WTC11 (cell line): ENCODE data around the gene IRS1. TPM values are rescaled to one million over a fixed set of nuclear protein-coding genes. Genes with fewer than 3 reads are reported as not detected.

ENCODE experiments used
- ATAC-seq: fragments of 200-7000 bp; cut with Tn5 transposase; 2 replicates; pipeline ENCODE4 v1.10.0; 2021; ENCODE audit warnings: mild to moderate bottlenecking, moderate library complexity
- CTCF ChIA-PET: fragments of 300-600 bp; sonication (Branson Sonifier 250); formaldehyde crosslinking; loops from one replicate; lab custom pipeline; 2021; ENCODE audit warnings: antibody characterized with exemption; lab: Charles Lee
- POLR2A ChIA-PET: fragments of 350-600 bp; sonication (Branson Sonifier 250); formaldehyde crosslinking; loops from one replicate; lab custom pipeline; 2021; ENCODE audit warnings: antibody characterized with exemption; lab: Charles Lee
- DNase-seq: peaks from one replicate; pipeline ENCODE4 v3.0.0; 2021; ENCODE audit warnings: low spot score
- H3K27ac Mint-ChIP-seq: 2 replicates; pipeline ENCODE4 v1.8.0; 2021; ENCODE audit warnings: mixed read lengths
- H3K27me3 Mint-ChIP-seq: 2 replicates; pipeline ENCODE4 v1.8.0; 2021; ENCODE audit warnings: low read depth, mild to moderate bottlenecking, moderate library complexity, mixed read lengths
- H3K36me3 Mint-ChIP-seq: 2 replicates; pipeline ENCODE4 v1.8.0; 2021; ENCODE audit warnings: mixed read lengths
- H3K4me1 Mint-ChIP-seq: 2 replicates; pipeline ENCODE4 v1.8.0; 2022; ENCODE audit warnings: mixed read lengths
- H3K4me3 Mint-ChIP-seq: 2 replicates; pipeline ENCODE4 v1.8.0; 2021; ENCODE audit warnings: mild to moderate bottlenecking, moderate library complexity, mixed read lengths
- H3K9me3 Mint-ChIP-seq: 2 replicates; pipeline ENCODE4 v1.8.0; 2021; ENCODE audit warnings: mixed read lengths
- CREM ChIP-seq: sonication (generic); formaldehyde crosslinking; IDR thresholded peaks from 2 replicates; pipeline ENCODE4 v1.8.1; 2022; ENCODE audit warnings: mild to moderate bottlenecking, missing genetic modification reagents, moderate library complexity
- FOXK1 ChIP-seq: sonication (generic); formaldehyde crosslinking; IDR thresholded peaks from 2 replicates; pipeline ENCODE4 v1.8.0; 2022; ENCODE audit warnings: mild to moderate bottlenecking, moderate library complexity, missing genetic modification reagents
- FOXP1 ChIP-seq: sonication (generic); formaldehyde crosslinking; IDR thresholded peaks from 2 replicates; pipeline ENCODE4 v1.8.0; 2022; ENCODE audit warnings: missing genetic modification reagents, mild to moderate bottlenecking, moderate library complexity, borderline replicate concordance
- GRHL2 ChIP-seq: fragments of 250-450 bp; sonication (Bioruptor Pico); IDR thresholded peaks from 2 replicates; pipeline ENCODE4 v1.8.0; 2022; ENCODE audit warnings: mild to moderate bottlenecking, moderate library complexity; ENCODE audit not compliant: insufficient replicate concordance, severe bottlenecking
- HMGA2 ChIP-seq: fragments of 250-450 bp; sonication (Bioruptor Pico); IDR thresholded peaks from 2 replicates; pipeline ENCODE4 v1.4.0; 2021; ENCODE audit warnings: mild to moderate bottlenecking, moderate library complexity
- IRF2 ChIP-seq: sonication (generic); formaldehyde crosslinking; IDR thresholded peaks from 2 replicates; pipeline ENCODE4 v1.8.0; 2022; ENCODE audit warnings: low read depth, missing genetic modification reagents, borderline replicate concordance
- JAZF1 ChIP-seq: fragments of 250-450 bp; sonication (Bioruptor Pico); IDR thresholded peaks from 2 replicates; pipeline ENCODE4 v1.9.0; 2021; ENCODE audit warnings: moderate library complexity, mild to moderate bottlenecking, inconsistent platforms
- KAT7 ChIP-seq: sonication (generic); formaldehyde crosslinking; IDR thresholded peaks from 2 replicates; pipeline ENCODE4 v1.8.1; 2023; ENCODE audit warnings: missing genetic modification reagents, mild to moderate bottlenecking, borderline replicate concordance
- NFATC4 ChIP-seq: fragments of 250-450 bp; sonication (Bioruptor Pico); IDR thresholded peaks from 2 replicates; pipeline ENCODE4 v1.9.0; 2021; ENCODE audit warnings: mild to moderate bottlenecking
- NFE2L1 ChIP-seq: sonication (generic); formaldehyde crosslinking; IDR thresholded peaks from 2 replicates; pipeline ENCODE4 v1.8.1; 2023; ENCODE audit warnings: missing genetic modification reagents
- SMAD4 ChIP-seq: sonication (generic); formaldehyde crosslinking; IDR thresholded peaks from 2 replicates; pipeline ENCODE4 v1.8.0; 2022; ENCODE audit warnings: mild to moderate bottlenecking, missing genetic modification reagents
- TCF7 ChIP-seq: sonication (generic); formaldehyde crosslinking; IDR thresholded peaks from 2 replicates; pipeline ENCODE4 v1.8.0; 2022; ENCODE audit warnings: mild to moderate bottlenecking, low read depth, missing genetic modification reagents, moderate library complexity
- TEAD1 ChIP-seq: sonication (generic); formaldehyde crosslinking; IDR thresholded peaks from 2 replicates; pipeline ENCODE4 v1.8.0; 2022; ENCODE audit warnings: mild to moderate bottlenecking, missing genetic modification reagents
- ZNF121 ChIP-seq: sonication (generic); formaldehyde crosslinking; IDR thresholded peaks from 2 replicates; pipeline ENCODE4 v1.8.0; 2023; ENCODE audit warnings: missing genetic modification reagents
- ZNF138 ChIP-seq: sonication (generic); formaldehyde crosslinking; conservative IDR thresholded peaks from 2 replicates; pipeline ENCODE4 v1.8.1; 2022; ENCODE audit warnings: mild to moderate bottlenecking, moderate library complexity, missing genetic modification reagents
- ZNF219 ChIP-seq: sonication (generic); formaldehyde crosslinking; IDR thresholded peaks from 2 replicates; pipeline ENCODE4 v1.8.0; 2023; ENCODE audit warnings: missing genetic modification reagents, mild to moderate bottlenecking, borderline replicate concordance
- ZNF671 ChIP-seq: fragments of 250-450 bp; sonication (Bioruptor Pico); IDR thresholded peaks from 2 replicates; pipeline ENCODE4 v1.8.0; 2021; ENCODE audit warnings: mild to moderate bottlenecking
- total RNA-seq: library from RNA; stranded (reverse); gene quantifications from 3 replicates; pipeline ENCODE4 v1.2.3, GENCODE V29; 2021
- TF ChIP-seq, protein P1 (sequence below): sonication (generic); formaldehyde crosslinking; IDR thresholded peaks from 2 replicates; pipeline ENCODE4 v1.8.1; 2023; ENCODE audit warnings: mild to moderate bottlenecking, missing genetic modification reagents, moderate library complexity
- TF ChIP-seq, protein P2 (sequence below): fragments of 250-450 bp; sonication (Bioruptor Pico); IDR thresholded peaks from 2 replicates; pipeline ENCODE4 v1.9.0; 2021; ENCODE audit warnings: moderate library complexity, mild to moderate bottlenecking, inconsistent platforms, borderline replicate concordance
- TF ChIP-seq, protein P3 (sequence below): sonication (generic); formaldehyde crosslinking; IDR thresholded peaks from 2 replicates; pipeline ENCODE4 v1.8.1; 2022; ENCODE audit warnings: low read depth, missing genetic modification reagents, borderline replicate concordance
- TF ChIP-seq, protein P4 (sequence below): sonication (generic); formaldehyde crosslinking; IDR thresholded peaks from 2 replicates; pipeline ENCODE4 v1.8.1; 2023; ENCODE audit warnings: mild to moderate bottlenecking, missing genetic modification reagents
- TF ChIP-seq, protein P5 (sequence below): sonication (generic); formaldehyde crosslinking; IDR thresholded peaks from 2 replicates; pipeline ENCODE4 v1.8.0; 2022; ENCODE audit warnings: mild to moderate bottlenecking, missing genetic modification reagents
- TF ChIP-seq, protein P6 (sequence below): sonication (generic); formaldehyde crosslinking; IDR thresholded peaks from 2 replicates; pipeline ENCODE4 v1.8.1; 2023; ENCODE audit warnings: mild to moderate bottlenecking, missing genetic modification reagents, moderate library complexity
- TF ChIP-seq, protein P7 (sequence below): sonication (generic); formaldehyde crosslinking; IDR thresholded peaks from 2 replicates; pipeline ENCODE4 v1.8.1; 2022; ENCODE audit warnings: missing genetic modification reagents, borderline replicate concordance
- TF ChIP-seq, protein P8 (sequence below): sonication (generic); formaldehyde crosslinking; IDR thresholded peaks from 2 replicates; pipeline ENCODE4 v1.8.1; 2023; ENCODE audit warnings: mild to moderate bottlenecking, missing genetic modification reagents, borderline replicate concordance

Gene IRS1
- total RNA-seq, 1 experiment from 2014 or later = 22.9 TPM

DNA sequence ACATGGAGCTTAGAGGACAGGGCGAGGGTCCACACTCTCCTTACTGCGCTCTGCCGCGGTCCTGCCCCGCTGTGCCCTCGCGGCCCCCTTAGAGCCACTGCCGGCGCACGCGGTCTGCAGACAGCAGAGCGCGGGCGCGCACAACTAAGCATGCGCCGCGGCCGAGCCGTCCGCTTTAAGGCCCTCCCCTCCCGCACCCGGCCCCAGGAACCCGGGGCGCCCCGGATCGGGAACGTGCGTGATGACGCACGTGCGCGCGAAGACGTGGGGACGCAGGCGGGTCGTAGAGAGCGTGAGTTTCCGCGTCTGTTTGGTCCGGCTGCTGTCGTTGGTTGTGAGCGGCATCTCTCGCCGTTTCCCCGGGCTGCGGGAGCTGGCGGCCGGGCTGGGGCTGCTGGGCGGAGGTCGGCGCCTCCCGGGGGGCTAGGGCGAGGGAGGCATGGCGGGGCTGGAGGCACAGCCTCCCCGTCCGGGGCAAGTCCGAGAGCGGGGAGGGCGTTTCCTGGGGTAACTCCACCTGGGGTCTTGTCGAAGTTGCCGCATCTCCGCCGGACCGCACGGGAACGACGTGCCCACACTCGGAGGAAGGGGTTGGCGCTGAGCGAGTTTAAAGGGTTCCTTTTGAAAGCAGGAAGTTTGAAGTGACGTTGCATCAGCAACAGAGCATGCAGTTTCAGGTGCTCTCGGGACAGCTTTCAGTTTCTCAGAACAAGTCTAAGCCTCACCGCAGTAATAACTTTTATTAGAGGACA lies 36.4 kb upstream of the IRS1 start, which contains the start of gene RHBDD1:
RHBDD1 (plus strand) TSS at position 259 of the 752 bp plus-strand sequence. CDS start 28,640 bp downstream, outside the sequence.
- Mint-ChIP-seq H3K27me3 (peaks cover 11% of the 10 kb centered on the region), H3K36me3 (peaks cover 3% of the 10 kb centered on the region), H3K4me3 (peak within 1 kb of the TSS; percentile 76), H3K9me3 (no peaks in the 10 kb centered on the region), H3K27ac (peak within 1 kb of the TSS; percentile 89), H3K4me1 (peaks cover 13% of the 10 kb centered on the region)
- CTCF ChIA-PET = interaction anchor here (0.5 to 2.7 kb wide), 4 partner anchors 33 to 1168 kb away, joined by 3 to 9 read pairs (median 4); no protein-coding TSS in a partner anchor
- ATAC-seq (peak; percentile 89), DNase-seq (peak; percentile 85)
- POLR2A ChIA-PET = interaction anchor here (1.3 to 2.3 kb wide), 2 partner anchors 37 to 188 kb away, joined by 3 to 11 read pairs; partner anchors contain the start of gene IRS1
- TF ChIP-seq, protein P1, sequence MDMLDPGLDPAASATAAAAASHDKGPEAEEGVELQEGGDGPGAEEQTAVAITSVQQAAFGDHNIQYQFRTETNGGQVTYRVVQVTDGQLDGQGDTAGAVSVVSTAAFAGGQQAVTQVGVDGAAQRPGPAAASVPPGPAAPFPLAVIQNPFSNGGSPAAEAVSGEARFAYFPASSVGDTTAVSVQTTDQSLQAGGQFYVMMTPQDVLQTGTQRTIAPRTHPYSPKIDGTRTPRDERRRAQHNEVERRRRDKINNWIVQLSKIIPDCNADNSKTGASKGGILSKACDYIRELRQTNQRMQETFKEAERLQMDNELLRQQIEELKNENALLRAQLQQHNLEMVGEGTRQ (CRISPR knock-in tag) = peak; percentile 62
- TF ChIP-seq, protein P2, sequence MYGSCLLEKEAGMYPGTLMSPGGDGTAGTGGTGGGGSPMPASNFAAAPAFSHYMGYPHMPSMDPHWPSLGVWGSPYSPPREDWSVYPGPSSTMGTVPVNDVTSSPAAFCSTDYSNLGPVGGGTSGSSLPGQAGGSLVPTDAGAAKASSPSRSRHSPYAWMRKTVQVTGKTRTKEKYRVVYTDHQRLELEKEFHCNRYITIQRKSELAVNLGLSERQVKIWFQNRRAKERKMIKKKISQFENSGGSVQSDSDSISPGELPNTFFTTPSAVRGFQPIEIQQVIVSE = no peak
- TF ChIP-seq, protein P3, sequence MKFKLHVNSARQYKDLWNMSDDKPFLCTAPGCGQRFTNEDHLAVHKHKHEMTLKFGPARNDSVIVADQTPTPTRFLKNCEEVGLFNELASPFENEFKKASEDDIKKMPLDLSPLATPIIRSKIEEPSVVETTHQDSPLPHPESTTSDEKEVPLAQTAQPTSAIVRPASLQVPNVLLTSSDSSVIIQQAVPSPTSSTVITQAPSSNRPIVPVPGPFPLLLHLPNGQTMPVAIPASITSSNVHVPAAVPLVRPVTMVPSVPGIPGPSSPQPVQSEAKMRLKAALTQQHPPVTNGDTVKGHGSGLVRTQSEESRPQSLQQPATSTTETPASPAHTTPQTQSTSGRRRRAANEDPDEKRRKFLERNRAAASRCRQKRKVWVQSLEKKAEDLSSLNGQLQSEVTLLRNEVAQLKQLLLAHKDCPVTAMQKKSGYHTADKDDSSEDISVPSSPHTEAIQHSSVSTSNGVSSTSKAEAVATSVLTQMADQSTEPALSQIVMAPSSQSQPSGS (CRISPR knock-in tag) = peak; percentile 87
- TF ChIP-seq, protein P4, sequence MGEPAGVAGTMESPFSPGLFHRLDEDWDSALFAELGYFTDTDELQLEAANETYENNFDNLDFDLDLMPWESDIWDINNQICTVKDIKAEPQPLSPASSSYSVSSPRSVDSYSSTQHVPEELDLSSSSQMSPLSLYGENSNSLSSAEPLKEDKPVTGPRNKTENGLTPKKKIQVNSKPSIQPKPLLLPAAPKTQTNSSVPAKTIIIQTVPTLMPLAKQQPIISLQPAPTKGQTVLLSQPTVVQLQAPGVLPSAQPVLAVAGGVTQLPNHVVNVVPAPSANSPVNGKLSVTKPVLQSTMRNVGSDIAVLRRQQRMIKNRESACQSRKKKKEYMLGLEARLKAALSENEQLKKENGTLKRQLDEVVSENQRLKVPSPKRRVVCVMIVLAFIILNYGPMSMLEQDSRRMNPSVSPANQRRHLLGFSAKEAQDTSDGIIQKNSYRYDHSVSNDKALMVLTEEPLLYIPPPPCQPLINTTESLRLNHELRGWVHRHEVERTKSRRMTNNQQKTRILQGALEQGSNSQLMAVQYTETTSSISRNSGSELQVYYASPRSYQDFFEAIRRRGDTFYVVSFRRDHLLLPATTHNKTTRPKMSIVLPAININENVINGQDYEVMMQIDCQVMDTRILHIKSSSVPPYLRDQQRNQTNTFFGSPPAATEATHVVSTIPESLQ (CRISPR knock-in tag) = peak; percentile 87; the same call in 1 of the 2 replicates
- TF ChIP-seq, protein P5, sequence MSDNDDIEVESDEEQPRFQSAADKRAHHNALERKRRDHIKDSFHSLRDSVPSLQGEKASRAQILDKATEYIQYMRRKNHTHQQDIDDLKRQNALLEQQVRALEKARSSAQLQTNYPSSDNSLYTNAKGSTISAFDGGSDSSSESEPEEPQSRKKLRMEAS (CRISPR knock-in tag) = peak; percentile 100
- TF ChIP-seq CREM (CRISPR knock-in tag) (peak; percentile 92), JAZF1 (no peak), TEAD1 (CRISPR knock-in tag) (peak; percentile 100), NFATC4 (CRISPR knock-in tag) (peak; percentile 56; the same call in 1 of the 2 replicates), ZNF219 (peak; percentile 95), TCF7 (peak; percentile 90; the same call in 1 of the 2 replicates), IRF2 (peak; percentile 85; the same call in 1 of the 2 replicates), FOXP1 (CRISPR knock-in tag) (peak; percentile 99), GRHL2 (CRISPR knock-in tag) (no peak), KAT7 (CRISPR knock-in tag) (peak; percentile 99), ZNF121 (CRISPR knock-in tag) (peak; percentile 35; the same call in 1 of the 2 replicates), HMGA2 (no peak), SMAD4 (CRISPR knock-in tag) (peak; percentile 95), NFE2L1 (CRISPR knock-in tag) (peak; percentile 96), ZNF138 (CRISPR knock-in tag) (peak; percentile 99), FOXK1 (peak; percentile 97), ZNF671 (no peak)
- TF ChIP-seq, protein P6, sequence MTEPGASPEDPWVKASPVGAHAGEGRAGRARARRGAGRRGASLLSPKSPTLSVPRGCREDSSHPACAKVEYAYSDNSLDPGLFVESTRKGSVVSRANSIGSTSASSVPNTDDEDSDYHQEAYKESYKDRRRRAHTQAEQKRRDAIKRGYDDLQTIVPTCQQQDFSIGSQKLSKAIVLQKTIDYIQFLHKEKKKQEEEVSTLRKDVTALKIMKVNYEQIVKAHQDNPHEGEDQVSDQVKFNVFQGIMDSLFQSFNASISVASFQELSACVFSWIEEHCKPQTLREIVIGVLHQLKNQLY (CRISPR knock-in tag) = 0 out of 2 replicates have a peak, but pooled peaks have one; percentile 88
- TF ChIP-seq, protein P7, sequence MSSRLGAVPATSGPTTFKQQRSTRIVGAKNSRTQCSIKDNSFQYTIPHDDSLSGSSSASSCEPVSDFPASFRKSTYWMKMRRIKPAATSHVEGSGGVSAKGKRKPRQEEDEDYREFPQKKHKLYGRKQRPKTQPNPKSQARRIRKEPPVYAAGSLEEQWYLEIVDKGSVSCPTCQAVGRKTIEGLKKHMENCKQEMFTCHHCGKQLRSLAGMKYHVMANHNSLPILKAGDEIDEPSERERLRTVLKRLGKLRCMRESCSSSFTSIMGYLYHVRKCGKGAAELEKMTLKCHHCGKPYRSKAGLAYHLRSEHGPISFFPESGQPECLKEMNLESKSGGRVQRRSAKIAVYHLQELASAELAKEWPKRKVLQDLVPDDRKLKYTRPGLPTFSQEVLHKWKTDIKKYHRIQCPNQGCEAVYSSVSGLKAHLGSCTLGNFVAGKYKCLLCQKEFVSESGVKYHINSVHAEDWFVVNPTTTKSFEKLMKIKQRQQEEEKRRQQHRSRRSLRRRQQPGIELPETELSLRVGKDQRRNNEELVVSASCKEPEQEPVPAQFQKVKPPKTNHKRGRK (CRISPR knock-in tag) = peak; percentile 25; the same call in 1 of the 2 replicates
- TF ChIP-seq, protein P8, sequence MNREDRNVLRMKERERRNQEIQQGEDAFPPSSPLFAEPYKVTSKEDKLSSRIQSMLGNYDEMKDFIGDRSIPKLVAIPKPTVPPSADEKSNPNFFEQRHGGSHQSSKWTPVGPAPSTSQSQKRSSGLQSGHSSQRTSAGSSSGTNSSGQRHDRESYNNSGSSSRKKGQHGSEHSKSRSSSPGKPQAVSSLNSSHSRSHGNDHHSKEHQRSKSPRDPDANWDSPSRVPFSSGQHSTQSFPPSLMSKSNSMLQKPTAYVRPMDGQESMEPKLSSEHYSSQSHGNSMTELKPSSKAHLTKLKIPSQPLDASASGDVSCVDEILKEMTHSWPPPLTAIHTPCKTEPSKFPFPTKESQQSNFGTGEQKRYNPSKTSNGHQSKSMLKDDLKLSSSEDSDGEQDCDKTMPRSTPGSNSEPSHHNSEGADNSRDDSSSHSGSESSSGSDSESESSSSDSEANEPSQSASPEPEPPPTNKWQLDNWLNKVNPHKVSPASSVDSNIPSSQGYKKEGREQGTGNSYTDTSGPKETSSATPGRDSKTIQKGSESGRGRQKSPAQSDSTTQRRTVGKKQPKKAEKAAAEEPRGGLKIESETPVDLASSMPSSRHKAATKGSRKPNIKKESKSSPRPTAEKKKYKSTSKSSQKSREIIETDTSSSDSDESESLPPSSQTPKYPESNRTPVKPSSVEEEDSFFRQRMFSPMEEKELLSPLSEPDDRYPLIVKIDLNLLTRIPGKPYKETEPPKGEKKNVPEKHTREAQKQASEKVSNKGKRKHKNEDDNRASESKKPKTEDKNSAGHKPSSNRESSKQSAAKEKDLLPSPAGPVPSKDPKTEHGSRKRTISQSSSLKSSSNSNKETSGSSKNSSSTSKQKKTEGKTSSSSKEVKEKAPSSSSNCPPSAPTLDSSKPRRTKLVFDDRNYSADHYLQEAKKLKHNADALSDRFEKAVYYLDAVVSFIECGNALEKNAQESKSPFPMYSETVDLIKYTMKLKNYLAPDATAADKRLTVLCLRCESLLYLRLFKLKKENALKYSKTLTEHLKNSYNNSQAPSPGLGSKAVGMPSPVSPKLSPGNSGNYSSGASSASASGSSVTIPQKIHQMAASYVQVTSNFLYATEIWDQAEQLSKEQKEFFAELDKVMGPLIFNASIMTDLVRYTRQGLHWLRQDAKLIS = peak; percentile 99
